ENCODE measurements around the gene ZNF280D. TPM values are rescaled to one million over a fixed set of nuclear protein-coding genes. Genes with fewer than 3 reads are reported as not detected.

Gene ZNF280D
- total and polyA plus RNA-seq, 2 of the 8 experiments (the other 6 are each of a cell fraction or from before 2014, with no cell fraction given) = 7.4 to 27.5 TPM

DNA sequence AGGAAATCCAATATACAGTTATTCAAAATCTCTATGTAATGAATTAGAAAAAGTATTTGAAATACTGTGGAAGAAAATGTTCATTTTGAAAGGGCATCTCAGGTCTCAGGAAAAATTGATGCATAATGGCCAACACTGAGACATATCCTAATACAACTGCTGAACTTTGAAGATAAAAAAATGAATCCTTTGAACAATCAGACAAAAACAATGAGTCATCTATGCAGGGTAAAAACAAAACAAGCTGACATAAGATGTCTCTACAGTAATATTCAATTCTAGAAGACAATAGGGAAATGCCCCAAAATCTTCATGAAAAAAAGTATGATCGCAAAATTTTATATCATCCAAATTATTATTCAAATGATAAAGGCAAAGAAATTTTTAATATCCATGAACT, 34.0 kb upstream of the ZNF280D start:
- TF ChIP-seq BCL11A (IDR thresholded peaks at IDR 0.05; ENCODE audit: low read depth in 2 of 2, low read length in 2 of 2) = no peak
- TF ChIP-seq CBX5 (IDR thresholded peaks at IDR 0.05; ENCODE audit: low read depth, low read length) = no peak
- TF ChIP-seq NRF1 (IDR thresholded peaks at IDR 0.05; ENCODE audit: low read depth, low read length) = no peak
- TF ChIP-seq ASH2L (IDR thresholded peaks at IDR 0.05; ENCODE audit: low read length) = no peak
- no peak for TF ChIP-seq GABPA (IDR thresholded peaks at IDR 0.05; ENCODE audit: borderline replicate concordance, insufficient read depth, low read length)
- no peak for TF ChIP-seq SP1 (IDR thresholded peaks at IDR 0.05; ENCODE audit: low read depth, low read length)
- no peak for TF ChIP-seq CTBP2 (IDR thresholded peaks at IDR 0.05; ENCODE audit: borderline replicate concordance, insufficient read depth, insufficient read length, low read length)
- no peak for TF ChIP-seq JUN (IDR thresholded peaks at IDR 0.05; ENCODE audit: low read depth, low read length)
- TF ChIP-seq JUND (IDR thresholded peaks at IDR 0.05; ENCODE audit: low read length) = no peak
- no peak for TF ChIP-seq PHF8 (conservative IDR thresholded peaks at IDR 0.05; ENCODE audit: low read depth, low read length)
- TF ChIP-seq ATF3 (IDR thresholded peaks at IDR 0.05; ENCODE audit: insufficient read depth, low read depth, low read length) = no peak
- no peak for TF ChIP-seq TEAD4 (IDR thresholded peaks at IDR 0.05; ENCODE audit: low read depth, low read length)
- no peaks in the 10 kb centered on the region for H3K4me1 ChIP-seq (replicated peaks in 1 of 4; ENCODE audit: control insufficient read depth in 3 of 4, insufficient read depth in 4 of 4, low read length in 3 of 4)
- no peak overlapping the region for H4K8ac ChIP-seq (ENCODE audit: extremely low read depth, insufficient read depth, low read length)
- H4K91ac ChIP-seq (replicated peaks; ENCODE audit: insufficient read length, low read length) = no peak overlapping the region
- H2BK20ac ChIP-seq (ENCODE audit: low read length) = no peak overlapping the region
- no peaks in the 10 kb centered on the region for H3K9me3 ChIP-seq (ENCODE audit: insufficient read depth in 2 of 2, low read depth in 1 of 2, low read length in 1 of 2)
- no peak overlapping the region for H2BK15ac ChIP-seq (ENCODE audit: low read length)
- H3K4me2 ChIP-seq (ENCODE audit: insufficient read depth in 1 of 2, low read depth in 2 of 2, low read length in 2 of 2) = no peak overlapping the region
- no peak overlapping the region for H2BK120ac ChIP-seq (replicated peaks; ENCODE audit: low read depth, low read length)
- no peak overlapping the region for H3K14ac ChIP-seq (ENCODE audit: insufficient read length)
- no peak overlapping the region for H2AFZ ChIP-seq (ENCODE audit: low read length)
- no peaks in the 10 kb centered on the region for H3K79me1 ChIP-seq (ENCODE audit: low read depth, low read length)
- no peak for FAIRE-seq
- no peak overlapping the region for H3K18ac ChIP-seq (ENCODE audit: extremely low read depth, low read length)
- H3K56ac ChIP-seq (replicated peaks; ENCODE audit: insufficient read length, low read depth, low read length) = no peak overlapping the region
- no peaks in the 10 kb centered on the region for H4K20me1 ChIP-seq (replicated peaks in 1 of 2; ENCODE audit: control insufficient read depth in 1 of 2, insufficient read depth in 2 of 2, low read length in 2 of 2)
- H3K79me2 ChIP-seq (ENCODE audit: control insufficient read depth in 1 of 2, insufficient read depth in 2 of 2, low read length in 2 of 2) = no peaks in the 10 kb centered on the region
- ChIA-PET CTCF (ENCODE audit: partially characterized antibody) (no interaction called here), POLR2A (ENCODE audit: partially characterized antibody) (no interaction called here)
- H2BK5ac ChIP-seq (ENCODE audit: low read depth, low read length) = no peak overlapping the region
- peaks cover 0 to 2% (median 0%) of the 10 kb centered on the region in 4 experiments; a peak in 1 of 7 replicates for H3K27me3 ChIP-seq (replicated peaks in 1 of 4; ENCODE audit: control insufficient read depth in 3 of 4, extremely low read depth in 1 of 4, insufficient read depth in 3 of 4, low read length in 3 of 4)
- H3K23me2 ChIP-seq (ENCODE audit: low read depth, low read length) = no peaks in the 10 kb centered on the region
- DNase-seq (ENCODE audit: low read depth in 1 of 2, low spot score in 2 of 2) = no peak
- WGBS, 2 experiments (ENCODE audit: extremely low coverage in 1 of 2, insufficient coverage in 1 of 2, insufficient read length in 1 of 2, insufficient replicate concordance in 2 of 2, low coverage in 1 of 2, low lambda C conversion rate in 2 of 2, missing lambda C conversion rate in 1 of 2) = 90% methylated on average over 1 of the region's 1 CpG; no CpG with 5 or more reads in 1 of the 2 experiments
- H3K27ac ChIP-seq (ENCODE audit: low read depth, low read length) = no peak overlapping the region
- H3K36me3 ChIP-seq (ENCODE audit: control insufficient read depth in 2 of 4, insufficient read depth in 4 of 4, low read length in 3 of 4) = no peaks in the 10 kb centered on the region
- H4K5ac ChIP-seq (ENCODE audit: insufficient read length, low read depth, low read length) = no peak overlapping the region
- H3K4me3 ChIP-seq (ENCODE audit: extremely low read depth in 1 of 4, insufficient read depth in 2 of 4, low read depth in 3 of 4, low read length in 4 of 4) = no peak overlapping the region
- no peak overlapping the region for H2BK12ac ChIP-seq (ENCODE audit: low read depth, low read length)
- no peak overlapping the region for H2AK5ac ChIP-seq (ENCODE audit: low read depth, low read length)
- no peak overlapping the region for H3K9ac ChIP-seq (replicated peaks in 1 of 4; ENCODE audit: extremely low read depth in 1 of 4, low read depth in 3 of 4, low read length in 3 of 4)
- no peak overlapping the region for H3K4ac ChIP-seq (replicated peaks; ENCODE audit: insufficient read length, low read depth, low read length)
- no peak overlapping the region for H3K23ac ChIP-seq (ENCODE audit: insufficient read length)

Data from H1 (cell line).